22Rv1 (cell line): Measurements from ENCODE around the gene ITM2C.

Experiments used
- CTCF ChIP-seq: fragments of 450-650 bp; IDR thresholded peaks from 2 replicates; pipeline ENCODE4 v1.5.1; 2017; ENCODE audit warnings: mild to moderate bottlenecking
- ZFX ChIP-seq: fragments of 450-650 bp; IDR thresholded peaks from 2 replicates; pipeline ENCODE4 v1.6.1; 2017; ENCODE audit warnings: antibody characterized with exemption, borderline replicate concordance

- TF ChIP-seq CTCF (no peak), ZFX (no peak)
Observed at GRCh38 chr2:230908595-230909191, 44.0 kb downstream of the ITM2C start.
